ENCODE measurements around the gene CCDC28B.

CCDC28B gene

DNA sequence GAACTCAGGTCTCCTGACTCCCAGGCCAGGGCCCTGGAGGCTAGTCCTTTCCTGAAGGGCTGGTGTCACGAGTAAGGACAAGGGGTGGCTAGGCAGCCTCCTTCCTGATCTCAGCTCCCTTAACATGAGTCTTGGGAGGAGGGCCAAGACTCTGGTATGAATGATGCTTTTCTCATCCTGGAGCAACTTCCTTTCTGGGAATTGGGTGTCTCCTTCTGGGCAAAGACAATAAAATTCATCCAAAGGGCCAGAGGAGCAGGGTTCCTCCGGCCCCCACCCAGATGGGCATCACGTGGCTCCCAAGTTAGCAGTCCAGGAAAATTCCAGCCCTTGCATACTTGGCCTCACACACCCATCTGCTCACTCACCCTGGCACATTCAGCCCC lies 46.5 kb downstream of the CCDC28B start, which contains the start of gene FAM167B:
Gene FAM167B (plus strand): TSS at position 335 of the 386 bp plus-strand sequence. CDS start 200 bp downstream, outside the sequence.
- TF ChIP-seq, protein P1, sequence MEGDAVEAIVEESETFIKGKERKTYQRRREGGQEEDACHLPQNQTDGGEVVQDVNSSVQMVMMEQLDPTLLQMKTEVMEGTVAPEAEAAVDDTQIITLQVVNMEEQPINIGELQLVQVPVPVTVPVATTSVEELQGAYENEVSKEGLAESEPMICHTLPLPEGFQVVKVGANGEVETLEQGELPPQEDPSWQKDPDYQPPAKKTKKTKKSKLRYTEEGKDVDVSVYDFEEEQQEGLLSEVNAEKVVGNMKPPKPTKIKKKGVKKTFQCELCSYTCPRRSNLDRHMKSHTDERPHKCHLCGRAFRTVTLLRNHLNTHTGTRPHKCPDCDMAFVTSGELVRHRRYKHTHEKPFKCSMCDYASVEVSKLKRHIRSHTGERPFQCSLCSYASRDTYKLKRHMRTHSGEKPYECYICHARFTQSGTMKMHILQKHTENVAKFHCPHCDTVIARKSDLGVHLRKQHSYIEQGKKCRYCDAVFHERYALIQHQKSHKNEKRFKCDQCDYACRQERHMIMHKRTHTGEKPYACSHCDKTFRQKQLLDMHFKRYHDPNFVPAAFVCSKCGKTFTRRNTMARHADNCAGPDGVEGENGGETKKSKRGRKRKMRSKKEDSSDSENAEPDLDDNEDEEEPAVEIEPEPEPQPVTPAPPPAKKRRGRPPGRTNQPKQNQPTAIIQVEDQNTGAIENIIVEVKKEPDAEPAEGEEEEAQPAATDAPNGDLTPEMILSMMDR (IDR thresholded peaks at IDR 0.05; ENCODE audit: insufficient read depth, low read depth, low read length, missing control alignments): no peak
- DNase-seq (ENCODE audit: low read depth): peak; percentile 23
- no peak within 1 kb of the TSS for H3K4me3 ChIP-seq (ENCODE audit: low read length)

DNA sequence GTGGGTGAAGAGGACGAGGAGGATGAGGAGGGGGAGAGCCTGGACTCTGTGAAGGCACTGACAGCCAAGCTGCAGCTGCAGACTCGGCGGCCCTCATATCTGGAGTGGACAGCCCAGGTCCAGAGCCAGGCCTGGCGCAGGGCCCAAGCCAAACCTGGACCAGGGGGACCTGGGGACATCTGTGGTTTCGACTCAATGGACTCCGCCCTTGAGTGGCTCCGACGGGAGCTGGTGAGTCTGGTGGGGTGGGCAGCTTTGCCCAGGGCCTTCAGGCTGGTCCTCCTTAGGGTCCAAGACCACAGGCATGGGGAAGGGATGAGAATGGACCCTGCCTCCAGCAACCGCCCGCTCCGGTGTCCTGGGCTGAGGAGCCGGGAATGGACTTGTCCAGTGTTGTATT lies 47.1 kb downstream of the CCDC28B start:
- no peak overlapping the region for H3K4me3 ChIP-seq (ENCODE audit: low read length)
- TF ChIP-seq, protein P1 (IDR thresholded peaks at IDR 0.05; ENCODE audit: insufficient read depth, low read depth, low read length, missing control alignments): no peak
- DNase-seq (ENCODE audit: low read depth): no peak

DNA sequence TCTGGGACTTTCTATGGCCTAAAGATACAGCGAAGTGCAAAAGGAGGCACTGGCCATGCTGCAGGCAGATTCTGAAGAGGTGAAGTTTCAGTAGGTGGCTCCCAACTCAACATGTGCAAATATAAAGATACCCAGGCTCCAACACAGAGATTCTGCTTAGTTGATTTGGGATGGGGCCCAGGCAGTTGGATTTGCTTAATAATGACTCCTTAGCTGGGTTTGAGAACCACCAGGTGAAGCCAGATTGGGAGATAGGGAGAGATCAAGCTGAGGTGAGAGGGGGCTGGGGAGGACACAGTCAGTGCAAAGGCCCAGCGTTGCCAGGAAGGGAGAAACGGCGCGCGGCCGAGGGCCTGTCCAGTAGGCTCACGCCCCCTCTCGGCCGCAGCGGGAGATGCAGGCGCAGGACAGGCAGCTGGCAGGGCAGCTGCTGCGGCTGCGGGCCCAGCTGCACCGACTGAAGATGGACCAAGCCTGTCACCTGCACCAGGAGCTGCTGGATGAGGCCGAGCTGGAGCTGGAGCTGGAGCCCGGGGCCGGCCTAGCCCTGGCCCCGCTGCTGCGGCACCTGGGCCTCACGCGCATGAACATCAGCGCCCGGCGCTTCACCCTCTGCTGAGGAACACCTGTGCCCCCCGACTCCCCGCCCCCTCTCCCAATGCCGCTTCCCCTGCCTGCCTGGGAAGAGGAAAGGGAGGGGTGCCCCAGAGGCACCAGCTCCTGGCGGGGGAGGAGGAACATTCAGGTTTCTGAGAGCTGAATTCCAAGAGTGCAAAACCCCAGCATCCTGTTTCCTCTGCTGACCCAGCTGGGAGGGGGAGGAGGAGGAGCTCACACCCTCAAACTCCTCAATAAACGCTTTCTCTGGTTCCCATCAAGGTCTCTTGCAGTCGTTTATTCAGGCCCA lies 47.8 kb downstream of the CCDC28B start:
- peak; percentile 79 for DNase-seq (ENCODE audit: low read depth)
- no peak overlapping the region for H3K4me3 ChIP-seq (ENCODE audit: low read length)
- TF ChIP-seq, protein P1 (IDR thresholded peaks at IDR 0.05; ENCODE audit: insufficient read depth, low read depth, low read length, missing control alignments): peak; percentile 68

DNA sequence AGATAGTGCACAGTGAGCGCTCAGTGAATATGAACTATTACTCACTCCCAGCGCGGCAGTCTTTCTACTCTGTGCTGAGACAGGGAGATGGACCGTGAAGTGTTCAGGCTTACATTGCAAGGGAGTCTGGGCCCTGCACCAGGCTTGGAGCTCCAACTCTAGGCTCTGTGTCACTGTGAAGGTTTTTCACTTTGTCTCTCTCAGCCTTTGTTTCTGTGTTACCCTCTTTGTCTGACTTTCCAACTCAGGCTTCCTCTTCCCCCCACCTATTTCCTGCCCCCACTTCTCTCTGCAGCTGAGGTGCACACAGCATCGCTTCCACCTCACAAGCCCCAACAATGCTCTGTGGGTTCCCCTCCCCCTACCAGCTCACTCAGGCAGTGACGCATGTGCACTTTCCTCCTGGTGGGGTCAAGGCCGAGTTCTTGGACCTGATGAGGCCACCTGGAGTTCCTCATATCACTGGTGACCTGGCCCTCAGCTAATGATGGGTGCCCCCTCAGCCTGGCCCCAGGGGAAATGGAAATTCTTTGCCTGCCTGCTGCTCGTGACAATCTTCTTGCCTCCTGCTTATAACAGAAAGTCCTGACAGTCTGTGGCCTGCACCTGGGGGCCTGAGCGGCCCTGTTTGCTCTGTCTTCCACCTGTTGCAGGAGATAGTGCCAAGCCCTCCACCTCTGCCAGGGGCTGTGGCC lies 49.6 kb downstream of the CCDC28B start:
- TF ChIP-seq, protein P1 (IDR thresholded peaks at IDR 0.05; ENCODE audit: insufficient read depth, low read depth, low read length, missing control alignments): no peak
- DNase-seq (ENCODE audit: low read depth): peak; percentile 68
- no peak overlapping the region for H3K4me3 ChIP-seq (ENCODE audit: low read length)

DNA sequence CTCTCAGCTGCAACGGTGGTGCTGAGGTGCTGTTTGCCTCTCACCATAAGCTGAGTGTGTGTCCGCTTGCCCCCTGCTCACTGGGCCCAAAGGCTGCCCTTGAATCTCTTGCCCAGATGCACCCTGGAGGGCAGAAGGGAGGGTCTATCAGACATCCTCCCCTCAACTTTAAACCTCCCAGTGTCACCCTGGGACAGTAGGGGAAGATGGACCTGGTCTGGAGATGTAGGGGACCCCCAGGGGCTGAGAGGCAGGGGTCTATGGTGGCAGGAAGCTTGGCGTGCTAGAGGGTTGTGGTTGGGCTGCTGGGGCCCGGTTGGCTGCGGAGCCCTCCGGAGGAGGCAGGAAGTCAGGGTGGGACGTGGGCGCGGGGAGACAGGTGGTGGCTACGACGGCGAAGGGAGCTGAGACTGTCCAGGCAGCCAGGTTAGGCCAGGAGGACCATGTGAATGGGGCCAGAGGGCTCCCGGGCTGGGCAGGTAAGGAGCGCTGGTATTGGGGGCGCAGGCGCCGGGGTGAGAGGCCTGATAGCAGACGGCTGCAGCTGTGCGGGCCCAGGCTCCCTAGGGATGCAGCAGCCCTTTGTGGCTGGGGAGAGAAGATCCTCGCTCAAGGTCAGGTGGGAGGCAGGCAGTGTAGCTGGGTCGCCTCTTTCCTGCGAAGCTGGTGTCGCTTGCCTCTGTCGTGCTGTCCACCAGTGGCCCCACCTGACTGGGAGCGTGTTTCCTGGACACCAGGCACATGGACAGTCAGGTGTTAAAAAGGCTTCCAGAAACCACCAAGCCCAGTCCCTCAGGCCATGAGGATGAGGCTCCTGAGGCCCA lies 50.7 kb downstream of the CCDC28B start, which contains the start of gene LCK:
Gene LCK (plus strand): TSS at position 373 of the 824 bp plus-strand sequence. CDS start 23,065 bp downstream, outside the sequence.
- TF ChIP-seq, protein P1 (IDR thresholded peaks at IDR 0.05; ENCODE audit: insufficient read depth, low read depth, low read length, missing control alignments): no peak
- no peak within 1 kb of the TSS for H3K4me3 ChIP-seq (ENCODE audit: low read length)
- DNase-seq (ENCODE audit: low read depth): no peak

All from epithelial cell of esophagus (primary cell).